Measurements from ENCODE around the gene DHTKD1.
"Not testable (repeated sequence)": the region's sequence is repeated elsewhere in the genome, so short reads cannot be mapped to it uniquely, and the experiment has no call there.

DHTKD1 gene

GRCh38 chr10:12062754-12063482 is 5.8 kb upstream of the DHTKD1 start:
- no peak for DNase-seq (ENCODE audit: low spot score)

- DNase-seq (ENCODE audit: low spot score) = no peak
Measured at GRCh38 chr10:12063483-12063818, 5.3 kb upstream of the DHTKD1 start.

GRCh38 chr10:12067336-12067735 is 1.4 kb upstream of the DHTKD1 start:
- no peak for DNase-seq (ENCODE audit: low spot score)

GRCh38 chr10:12071441-12071840 is 2.7 kb downstream of the DHTKD1 start:
- DNase-seq (ENCODE audit: low spot score) = not testable (repeated sequence)

- no peak for DNase-seq (ENCODE audit: low spot score)
Measured at GRCh38 chr10:12073526-12073925, 4.8 kb downstream of the DHTKD1 start.

GRCh38 chr10:12077580-12078180 is 8.9 kb downstream of the DHTKD1 start:
- DNase-seq (ENCODE audit: low spot score) = peak; percentile 57

GRCh38 chr10:12081470-12081869 is 12.7 kb downstream of the DHTKD1 start:
- DNase-seq (ENCODE audit: low spot score) = no peak

- no peak for DNase-seq (ENCODE audit: low spot score)
Measured at GRCh38 chr10:12081879-12082557, 13.3 kb downstream of the DHTKD1 start.

- DNase-seq (ENCODE audit: low spot score) = no peak
Measured at GRCh38 chr10:12088919-12089318, 20.2 kb downstream of the DHTKD1 start.

GRCh38 chr10:12091421-12091820 is 22.7 kb downstream of the DHTKD1 start:
- DNase-seq (ENCODE audit: low spot score) = no peak

GRCh38 chr10:12097361-12097760 is 28.6 kb downstream of the DHTKD1 start:
- DNase-seq (ENCODE audit: low spot score) = not testable (repeated sequence)

- DNase-seq (ENCODE audit: low spot score) = no peak
Measured at GRCh38 chr10:12097791-12098190, 29.0 kb downstream of the DHTKD1 start.

- DNase-seq (ENCODE audit: low spot score) = no peak
Measured at GRCh38 chr10:12098966-12099365, 30.2 kb downstream of the DHTKD1 start.

GRCh38 chr10:12103802-12104201 is 35.0 kb downstream of the DHTKD1 start:
- DNase-seq (ENCODE audit: low spot score) = no peak

GRCh38 chr10:12107781-12108180 is 39.0 kb downstream of the DHTKD1 start:
- no peak for DNase-seq (ENCODE audit: low spot score)

- DNase-seq (ENCODE audit: low spot score) = no peak
Measured at GRCh38 chr10:12109286-12109685, 40.5 kb downstream of the DHTKD1 start.

- no peak for DNase-seq (ENCODE audit: low spot score)
Measured at GRCh38 chr10:12111528-12111927, 42.8 kb downstream of the DHTKD1 start.

- DNase-seq (ENCODE audit: low spot score) = no peak
Measured at GRCh38 chr10:12113627-12114026, 44.9 kb downstream of the DHTKD1 start.

GRCh38 chr10:12121673-12122072 is 52.9 kb downstream of the DHTKD1 start:
- no peak for DNase-seq (ENCODE audit: low spot score)

- DNase-seq (ENCODE audit: low spot score) = peak; percentile 100
Measured at GRCh38 chr10:12129222-12130111, 60.7 kb downstream of the DHTKD1 start, which contains the start of gene SEC61A2. TSS of gene SEC61A2 (plus strand) at chr10:12129677. CDS start at chr10:12129788, 111 bp downstream.

GRCh38 chr10:12130237-12130872 is 61.6 kb downstream of the DHTKD1 start:
- DNase-seq (ENCODE audit: low spot score) = peak; percentile 62

- no peak for DNase-seq (ENCODE audit: low spot score)
Measured at GRCh38 chr10:12135631-12136030, 66.9 kb downstream of the DHTKD1 start.

Measured in germinal center (tissue), 1 donor.